ENCODE data around the gene DTL. TPM values are rescaled to one million over a fixed set of nuclear protein-coding genes. Genes with fewer than 3 reads are reported as not detected.

DTL gene
- total RNA-seq, 1 experiment from 2014 or later, result 26.7 TPM

DNA sequence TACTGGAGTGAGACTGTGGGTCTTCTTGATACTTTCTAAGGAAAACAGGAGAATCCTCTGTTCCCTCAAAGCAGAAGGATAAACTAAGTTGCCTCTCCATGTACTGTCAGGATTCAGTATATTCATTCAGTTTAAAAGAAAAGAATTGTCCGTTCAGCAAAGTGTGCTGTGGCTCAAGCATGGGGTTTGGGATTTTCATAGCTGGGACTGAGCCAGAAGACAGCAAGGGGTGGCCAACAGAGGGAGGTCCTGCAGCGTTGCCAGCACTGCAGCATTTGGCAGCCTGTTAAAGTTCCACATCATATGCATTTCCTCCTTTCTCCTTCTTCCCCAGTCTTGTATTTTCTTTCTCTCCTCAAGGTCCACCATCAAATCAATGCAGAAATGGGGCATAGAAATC, 75.1 kb downstream of the DTL start:
- DNase-seq (ENCODE audit: low read depth, low spot score) (no peak), ATAC-seq (no peak)
- intact Hi-C loops (cut with micrococcal nuclease; ENCODE audit: unreplicated experiment), result no loop called here
- Histone ChIP-seq H3K36me3 (ENCODE audit: control insufficient read depth, insufficient read depth, low read length) (no peaks in the 10 kb centered on the region), H3K4me1 (ENCODE audit: control insufficient read depth, insufficient read depth, low read length) (no peaks in the 10 kb centered on the region), H3K27me3 (ENCODE audit: control insufficient read depth, insufficient read depth, low read length) (no peaks in the 10 kb centered on the region), H3K9me3 (ENCODE audit: control insufficient read depth, insufficient read depth, low read depth, low read length) (no peaks in the 10 kb centered on the region), H3K4me3 (ENCODE audit: low read depth in 2 of 2, low read length in 2 of 2) (no peak overlapping the region), H3K27ac (ENCODE audit: low read length) (no peak overlapping the region)
- ChIA-PET POLR2A (no interaction called here), CTCF (no interaction called here)
- in situ Hi-C loops (cut with HindIII; ENCODE audit: low pct_unique_long_range_greater_than_20kb, low sequenced_read_pairs), result no loop called here
- TF ChIP-seq POLR2AphosphoS5 (IDR thresholded peaks at IDR 0.05; ENCODE audit: low read depth, low read length), result no peak
- no peak for TF ChIP-seq SIN3A (IDR thresholded peaks at IDR 0.05; ENCODE audit: borderline replicate concordance, insufficient read depth, low read depth, low read length)
- TF ChIP-seq, protein P1, sequence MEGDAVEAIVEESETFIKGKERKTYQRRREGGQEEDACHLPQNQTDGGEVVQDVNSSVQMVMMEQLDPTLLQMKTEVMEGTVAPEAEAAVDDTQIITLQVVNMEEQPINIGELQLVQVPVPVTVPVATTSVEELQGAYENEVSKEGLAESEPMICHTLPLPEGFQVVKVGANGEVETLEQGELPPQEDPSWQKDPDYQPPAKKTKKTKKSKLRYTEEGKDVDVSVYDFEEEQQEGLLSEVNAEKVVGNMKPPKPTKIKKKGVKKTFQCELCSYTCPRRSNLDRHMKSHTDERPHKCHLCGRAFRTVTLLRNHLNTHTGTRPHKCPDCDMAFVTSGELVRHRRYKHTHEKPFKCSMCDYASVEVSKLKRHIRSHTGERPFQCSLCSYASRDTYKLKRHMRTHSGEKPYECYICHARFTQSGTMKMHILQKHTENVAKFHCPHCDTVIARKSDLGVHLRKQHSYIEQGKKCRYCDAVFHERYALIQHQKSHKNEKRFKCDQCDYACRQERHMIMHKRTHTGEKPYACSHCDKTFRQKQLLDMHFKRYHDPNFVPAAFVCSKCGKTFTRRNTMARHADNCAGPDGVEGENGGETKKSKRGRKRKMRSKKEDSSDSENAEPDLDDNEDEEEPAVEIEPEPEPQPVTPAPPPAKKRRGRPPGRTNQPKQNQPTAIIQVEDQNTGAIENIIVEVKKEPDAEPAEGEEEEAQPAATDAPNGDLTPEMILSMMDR (IDR thresholded peaks at IDR 0.05), result no peak
- no peak for TF ChIP-seq TCF7L2 (IDR thresholded peaks at IDR 0.05; ENCODE audit: low read depth, low read length)
- TF ChIP-seq, protein P2, sequence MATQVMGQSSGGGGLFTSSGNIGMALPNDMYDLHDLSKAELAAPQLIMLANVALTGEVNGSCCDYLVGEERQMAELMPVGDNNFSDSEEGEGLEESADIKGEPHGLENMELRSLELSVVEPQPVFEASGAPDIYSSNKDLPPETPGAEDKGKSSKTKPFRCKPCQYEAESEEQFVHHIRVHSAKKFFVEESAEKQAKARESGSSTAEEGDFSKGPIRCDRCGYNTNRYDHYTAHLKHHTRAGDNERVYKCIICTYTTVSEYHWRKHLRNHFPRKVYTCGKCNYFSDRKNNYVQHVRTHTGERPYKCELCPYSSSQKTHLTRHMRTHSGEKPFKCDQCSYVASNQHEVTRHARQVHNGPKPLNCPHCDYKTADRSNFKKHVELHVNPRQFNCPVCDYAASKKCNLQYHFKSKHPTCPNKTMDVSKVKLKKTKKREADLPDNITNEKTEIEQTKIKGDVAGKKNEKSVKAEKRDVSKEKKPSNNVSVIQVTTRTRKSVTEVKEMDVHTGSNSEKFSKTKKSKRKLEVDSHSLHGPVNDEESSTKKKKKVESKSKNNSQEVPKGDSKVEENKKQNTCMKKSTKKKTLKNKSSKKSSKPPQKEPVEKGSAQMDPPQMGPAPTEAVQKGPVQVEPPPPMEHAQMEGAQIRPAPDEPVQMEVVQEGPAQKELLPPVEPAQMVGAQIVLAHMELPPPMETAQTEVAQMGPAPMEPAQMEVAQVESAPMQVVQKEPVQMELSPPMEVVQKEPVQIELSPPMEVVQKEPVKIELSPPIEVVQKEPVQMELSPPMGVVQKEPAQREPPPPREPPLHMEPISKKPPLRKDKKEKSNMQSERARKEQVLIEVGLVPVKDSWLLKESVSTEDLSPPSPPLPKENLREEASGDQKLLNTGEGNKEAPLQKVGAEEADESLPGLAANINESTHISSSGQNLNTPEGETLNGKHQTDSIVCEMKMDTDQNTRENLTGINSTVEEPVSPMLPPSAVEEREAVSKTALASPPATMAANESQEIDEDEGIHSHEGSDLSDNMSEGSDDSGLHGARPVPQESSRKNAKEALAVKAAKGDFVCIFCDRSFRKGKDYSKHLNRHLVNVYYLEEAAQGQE (IDR thresholded peaks at IDR 0.05; ENCODE audit: insufficient read depth in 1 of 2, low read depth in 2 of 2, low read length in 1 of 2), result no peak
- no TSS peak for BruUV-seq (replicated peaks)

DNA sequence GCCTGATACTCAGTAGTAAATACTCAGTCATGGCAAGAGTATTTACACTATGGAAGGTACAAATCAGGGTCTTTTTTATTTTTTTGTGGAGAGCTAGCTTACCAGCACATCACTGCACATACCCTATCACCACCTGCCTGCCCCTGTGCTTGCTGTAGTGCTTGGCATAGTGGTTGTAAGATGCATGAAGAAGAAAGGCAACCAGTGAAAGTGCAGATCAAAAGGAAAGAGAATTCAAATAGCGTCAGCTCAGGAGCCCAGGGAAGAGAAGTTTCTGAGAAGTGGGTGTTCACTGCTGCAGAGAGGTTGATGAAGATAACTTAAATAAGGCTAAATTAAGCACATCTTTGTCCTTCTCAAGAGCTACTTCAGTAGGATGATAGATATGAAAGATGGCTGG, 76.0 kb downstream of the DTL start:
- no TSS peak for BruUV-seq (replicated peaks)
- Histone ChIP-seq H3K27ac (ENCODE audit: low read length) (no peak overlapping the region), H3K4me1 (ENCODE audit: control insufficient read depth, insufficient read depth, low read length) (no peaks in the 10 kb centered on the region), H3K27me3 (ENCODE audit: control insufficient read depth, insufficient read depth, low read length) (no peaks in the 10 kb centered on the region), H3K36me3 (ENCODE audit: control insufficient read depth, insufficient read depth, low read length) (no peaks in the 10 kb centered on the region), H3K4me3 (ENCODE audit: low read depth in 2 of 2, low read length in 2 of 2) (no peak overlapping the region), H3K9me3 (ENCODE audit: control insufficient read depth, insufficient read depth, low read depth, low read length) (no peaks in the 10 kb centered on the region)
- intact Hi-C loops (cut with micrococcal nuclease; ENCODE audit: unreplicated experiment), result no loop called here
- in situ Hi-C loops (cut with HindIII; ENCODE audit: low pct_unique_long_range_greater_than_20kb, low sequenced_read_pairs), result no loop called here
- no peak for TF ChIP-seq POLR2AphosphoS5 (IDR thresholded peaks at IDR 0.05; ENCODE audit: low read depth, low read length)
- no peak for TF ChIP-seq SIN3A (IDR thresholded peaks at IDR 0.05; ENCODE audit: borderline replicate concordance, insufficient read depth, low read depth, low read length)
- no peak for TF ChIP-seq TCF7L2 (IDR thresholded peaks at IDR 0.05; ENCODE audit: low read depth, low read length)
- TF ChIP-seq, protein P2 (IDR thresholded peaks at IDR 0.05; ENCODE audit: insufficient read depth in 1 of 2, low read depth in 2 of 2, low read length in 1 of 2), result no peak
- TF ChIP-seq, protein P1 (IDR thresholded peaks at IDR 0.05), result no peak
- no peak for ATAC-seq
- ChIA-PET POLR2A (no interaction called here), CTCF (no interaction called here)
- no peak for DNase-seq (ENCODE audit: low read depth, low spot score)
